Common myeloid progenitor, CD34-positive (primary cell): ENCODE results near the gene RHOBTB1.

Experiments
- CTCF ChIA-PET: fragments of 350-600 bp; sonication (Branson Sonifier 250); formaldehyde crosslinking; loops from one replicate; lab custom pipeline; 2021; ENCODE audit warnings: antibody characterized with exemption; lab: Charles Lee
- POLR2A ChIA-PET: fragments of 350-600 bp; sonication (Branson Sonifier 250); formaldehyde crosslinking; loops from one replicate; lab custom pipeline; 2021; ENCODE audit warnings: antibody characterized with exemption; lab: Charles Lee
- DNase-seq, 3 donors: peaks; one replicate each; pipeline versions ENCODE4 v3.0.0 to v3.0.0-alpha.2; 2013
- H3K27ac ChIP-seq, 2 experiments: 1 replicate in 1 of 2; 2 replicates in 1 of 2; pipeline ENCODE4 v1.7.0; 2013; ENCODE audit warnings: inconsistent platforms in 2 of 2, low read length in 2 of 2, mild to moderate bottlenecking in 2 of 2, low read depth in 1 of 2, moderate library complexity in 1 of 2; ENCODE audit not compliant: severe bottlenecking in 2 of 2, insufficient read depth in 1 of 2, poor library complexity in 1 of 2
- H3K27me3 ChIP-seq, 5 experiments: replicated peaks in 2 of 5; 1 replicate in 3 of 5; 2 replicates in 2 of 5; pipeline versions ENCODE4 v1.6.1 to v1.7.0; 2013; ENCODE audit warnings: low read length in 4 of 5, mild to moderate bottlenecking in 2 of 5, moderate library complexity in 2 of 5, inconsistent platforms in 1 of 5; ENCODE audit not compliant: insufficient read depth in 5 of 5, control insufficient read depth in 4 of 5
- H3K36me3 ChIP-seq, 4 experiments: 1 replicate in 2 of 4; 2 replicates in 2 of 4; pipeline versions ENCODE4 v1.6.1 to v1.7.0; 2013; ENCODE audit warnings: low read length in 3 of 4, control low read depth in 1 of 4, mild to moderate bottlenecking in 1 of 4; ENCODE audit not compliant: control insufficient read depth in 4 of 4, insufficient read depth in 4 of 4
- H3K4me1 ChIP-seq, 4 experiments: 1 replicate in 3 of 4; 2 replicates in 1 of 4; pipeline versions ENCODE4 v1.6.1 to v1.7.1; 2013; ENCODE audit warnings: low read length in 3 of 4, mild to moderate bottlenecking in 3 of 4, control low read depth in 1 of 4, inconsistent platforms in 1 of 4, moderate library complexity in 1 of 4; ENCODE audit not compliant: control insufficient read depth in 4 of 4, insufficient read depth in 4 of 4; ENCODE audit errors: control extremely low read depth in 1 of 4
- H3K4me3 ChIP-seq, 7 experiments: 1 replicate in 4 of 7; 2 replicates in 3 of 7; pipeline versions ENCODE4 v1.5.1 to v1.7.0; 2013; ENCODE audit warnings: mild to moderate bottlenecking in 7 of 7, low read length in 6 of 7, moderate library complexity in 6 of 7, inconsistent platforms in 2 of 7, low read depth in 2 of 7, control low read depth in 1 of 7; ENCODE audit not compliant: insufficient read depth in 4 of 7, control insufficient read depth in 1 of 7; ENCODE audit errors: extremely low read depth in 1 of 7
- H3K9me3 ChIP-seq, 5 experiments: 1 replicate in 4 of 5; 2 replicates in 1 of 5; pipeline versions ENCODE4 v1.6.1 to v1.7.1; 2013; ENCODE audit warnings: low read length in 4 of 5, mild to moderate bottlenecking in 2 of 5, inconsistent platforms in 1 of 5, low read depth in 1 of 5, moderate library complexity in 1 of 5; ENCODE audit not compliant: control insufficient read depth in 4 of 5, insufficient read depth in 2 of 5; ENCODE audit errors: control extremely low read depth in 1 of 5
- WGBS: methylation state at CpG from one replicate; pipeline ENCODE4 v1.1.5; 2013; ENCODE audit not compliant: insufficient coverage; 5-methylcytosine and 5-hydroxymethylcytosine counted together

RHOBTB1 gene

DNA sequence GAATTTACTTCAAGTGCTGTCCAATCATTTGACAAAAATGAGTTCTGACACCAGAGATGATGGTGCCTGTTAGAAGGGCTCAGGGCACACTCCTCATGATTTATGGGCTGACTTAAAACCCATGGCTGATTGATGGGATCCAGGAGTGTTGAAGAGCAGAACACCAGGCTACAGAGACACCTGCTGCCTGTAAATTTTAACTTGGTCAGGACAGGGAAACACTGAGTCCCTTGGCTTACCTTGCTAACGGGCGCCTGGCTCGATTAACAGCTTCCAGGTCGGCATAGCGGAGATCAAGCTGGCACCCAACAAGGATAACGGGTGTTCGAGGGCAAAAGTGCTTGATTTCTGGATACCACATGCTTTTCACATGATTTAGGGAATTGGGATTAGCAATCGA, 51.4 kb downstream of the RHOBTB1 start:
- POLR2A ChIA-PET = no interaction called here
- Histone ChIP-seq H3K36me3 (peaks cover 0 to 23% (median 4%) of the 10 kb centered on the region in 4 experiments), H3K9me3 (no peaks in the 10 kb centered on the region), H3K27ac (no peak overlapping the region), H3K4me1 (no peaks in the 10 kb centered on the region), H3K4me3 (no peak overlapping the region), H3K27me3 (no peaks in the 10 kb centered on the region)
- 97% methylated on average over 8 of the region's 8 CpGs for WGBS
- DNase-seq = no peak
- CTCF ChIA-PET = no interaction called here

DNA sequence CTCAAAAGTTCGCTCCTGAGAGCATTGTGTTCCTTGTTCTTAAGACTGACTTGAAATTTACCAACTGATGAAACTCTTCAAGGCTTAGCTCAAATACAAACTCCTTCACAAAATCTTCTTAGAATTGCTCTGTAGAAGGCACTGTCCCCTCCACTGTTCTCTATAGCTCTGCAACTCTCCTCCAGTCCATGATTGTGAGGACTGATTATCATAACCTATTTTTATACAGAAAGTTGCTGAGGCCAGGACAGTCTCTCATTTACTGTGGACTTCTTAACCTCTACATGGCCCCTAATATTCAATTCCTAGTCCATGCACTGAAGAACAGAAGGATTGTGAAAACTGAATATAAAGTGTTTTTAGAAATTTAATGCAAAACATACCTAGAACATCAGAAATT, 53.2 kb downstream of the RHOBTB1 start:
- WGBS = 86% methylated on average over 1 of the region's 1 CpG
- ChIA-PET POLR2A (no interaction called here), CTCF (no interaction called here)
- Histone ChIP-seq H3K27ac (no peak overlapping the region), H3K4me3 (no peak overlapping the region), H3K36me3 (peaks cover 0 to 28% (median 5%) of the 10 kb centered on the region in 4 experiments), H3K27me3 (no peaks in the 10 kb centered on the region), H3K4me1 (no peaks in the 10 kb centered on the region), H3K9me3 (no peaks in the 10 kb centered on the region)
- DNase-seq = no peak

DNA sequence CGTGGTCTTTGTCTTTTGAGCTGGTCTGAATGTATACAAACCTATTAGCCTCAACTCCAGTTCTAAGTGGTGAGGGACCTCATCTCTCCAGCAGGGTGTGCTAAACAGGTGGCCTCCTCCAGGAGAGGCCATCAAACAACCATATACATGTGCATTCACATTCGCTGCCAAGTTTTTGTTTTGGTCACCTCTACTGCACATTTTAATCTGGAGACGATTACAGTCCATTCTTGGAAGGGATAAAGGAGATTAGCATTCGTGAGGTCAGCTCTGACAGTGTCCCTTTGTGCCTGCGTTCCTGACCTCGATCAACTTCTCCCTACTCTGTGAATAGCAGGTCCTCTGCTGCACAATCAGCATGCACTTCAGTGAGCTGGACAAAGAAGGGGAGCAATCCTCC, 60.8 kb downstream of the RHOBTB1 start:
- peaks cover 0 to 27% (median 9%) of the 10 kb centered on the region in 4 experiments for H3K36me3 ChIP-seq
- no peaks in the 10 kb centered on the region for H3K27me3 ChIP-seq
- WGBS = 97% methylated on average over 5 of the region's 6 CpGs
- no peaks in the 10 kb centered on the region for H3K4me1 ChIP-seq
- no peaks in the 10 kb centered on the region for H3K9me3 ChIP-seq
- no peak overlapping the region for H3K4me3 ChIP-seq
- H3K27ac ChIP-seq = no peak overlapping the region
- ChIA-PET POLR2A (no interaction called here), CTCF (interaction anchor here (0.6 to 2.2 kb wide), 16 partner anchors 11 to 99 kb away, joined by 3 to 11 read pairs (median 5); no protein-coding TSS in a partner anchor)
- peak; percentile 36 to 68 (median 66) for DNase-seq

DNA sequence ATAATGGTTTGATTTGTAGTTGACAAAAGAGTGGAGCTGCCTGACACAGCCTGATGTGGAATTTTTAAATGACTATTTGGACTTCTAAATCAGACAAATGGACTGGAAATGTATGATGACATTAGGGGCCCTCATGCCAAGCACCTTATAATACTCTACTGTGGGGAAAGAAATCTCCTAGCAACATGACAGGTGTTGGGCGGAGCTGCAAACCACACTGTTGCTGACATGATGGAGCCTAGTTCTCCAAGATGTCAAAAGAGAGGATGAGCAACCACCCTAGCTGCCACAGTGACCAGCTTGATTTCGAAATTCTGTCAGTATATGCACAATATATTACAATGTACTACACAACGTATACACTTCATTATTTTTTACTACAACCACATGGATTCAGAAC, 65.8 kb downstream of the RHOBTB1 start:
- POLR2A ChIA-PET = interaction anchor here (0.6 kb wide), 1 partner anchor 15 kb away, joined by 5 read pairs; no protein-coding TSS in a partner anchor
- 96% methylated on average over 3 of the region's 3 CpGs for WGBS
- no peak overlapping the region for H3K4me3 ChIP-seq

DNA sequence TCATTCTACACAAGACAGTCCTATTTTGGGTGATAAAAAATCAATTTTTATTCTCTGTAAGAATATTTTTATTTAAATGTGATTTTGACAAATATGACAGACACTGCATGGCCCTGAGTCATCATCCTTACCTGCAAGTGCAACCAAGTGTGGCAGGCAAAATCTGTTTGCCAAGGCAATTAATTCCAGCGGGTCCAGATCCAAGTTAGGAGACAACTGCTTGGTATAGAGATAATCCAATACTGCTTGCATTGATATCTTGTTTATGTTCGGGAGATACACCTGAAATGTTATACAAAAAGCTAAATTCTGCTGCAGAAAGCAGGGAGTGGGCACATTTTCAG, 66.2 kb downstream of the RHOBTB1 start:
- no peak overlapping the region for H3K27ac ChIP-seq
- H3K27me3 ChIP-seq = no peaks in the 10 kb centered on the region
- WGBS = 93% methylated on average over 2 of the region's 2 CpGs
- ChIA-PET CTCF (no interaction called here), POLR2A (no interaction called here)
- H3K4me1 ChIP-seq = no peaks in the 10 kb centered on the region
- no peaks in the 10 kb centered on the region for H3K9me3 ChIP-seq
- no peak overlapping the region for H3K4me3 ChIP-seq
- DNase-seq = no peak
- peaks cover 0 to 12% (median 6%) of the 10 kb centered on the region in 4 experiments for H3K36me3 ChIP-seq

More for the DNA sequence above, 65.8 kb downstream of the RHOBTB1 start:
- H3K36me3 ChIP-seq = peaks cover 0 to 12% (median 6%) of the 10 kb centered on the region in 4 experiments
- DNase-seq = peak in 1 of 3 donors; percentile 1
- H3K9me3 ChIP-seq = no peaks in the 10 kb centered on the region
- no peaks in the 10 kb centered on the region for H3K4me1 ChIP-seq
- no peaks in the 10 kb centered on the region for H3K27me3 ChIP-seq
- CTCF ChIA-PET = interaction anchor here (1.7 kb wide), 1 partner anchor 86 kb away, joined by 5 read pairs; no protein-coding TSS in a partner anchor
- no peak overlapping the region for H3K27ac ChIP-seq

DNA sequence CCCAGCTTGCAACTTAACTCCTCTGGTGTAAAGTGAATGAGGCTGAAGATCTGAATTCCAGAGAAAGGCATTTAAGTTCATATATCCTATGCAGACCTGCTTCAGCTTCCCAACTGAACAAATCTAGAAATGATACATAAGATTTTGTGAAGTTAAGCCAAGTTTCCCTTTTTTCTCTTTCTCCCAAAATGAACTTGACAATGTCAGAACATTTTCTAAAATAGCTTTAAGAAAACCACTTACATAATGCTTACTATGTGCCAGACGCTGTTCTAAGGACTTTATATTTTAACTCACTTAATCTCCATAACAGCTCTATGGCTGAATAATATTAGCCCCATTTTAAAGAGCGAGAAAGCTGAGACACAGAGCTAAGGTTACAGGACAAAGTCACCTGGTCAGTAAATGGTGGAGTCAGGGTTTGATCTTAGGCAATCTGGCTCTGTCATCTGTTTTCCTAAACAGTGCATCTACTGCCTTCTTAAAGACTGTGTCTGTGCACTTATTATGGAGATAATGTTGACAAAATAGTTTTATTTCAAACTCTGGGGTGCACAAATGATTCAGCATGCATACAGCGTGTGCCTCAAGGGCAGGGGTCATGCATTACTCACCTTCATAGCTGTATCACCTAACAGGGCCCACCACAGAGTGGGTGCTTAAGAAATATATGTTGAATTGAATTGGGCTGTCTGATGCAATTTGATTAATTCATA, 66.8 kb downstream of the RHOBTB1 start:
- Histone ChIP-seq H3K27me3 (no peaks in the 10 kb centered on the region), H3K27ac (no peak overlapping the region), H3K4me3 (no peak overlapping the region), H3K36me3 (peaks cover 0 to 12% (median 6%) of the 10 kb centered on the region in 4 experiments), H3K9me3 (no peaks in the 10 kb centered on the region), H3K4me1 (no peaks in the 10 kb centered on the region)
- POLR2A ChIA-PET = no interaction called here
- 86% methylated on average over 1 of the region's 3 CpGs for WGBS
- DNase-seq = no peak
- CTCF ChIA-PET = interaction anchor here (1.1 kb wide), 1 partner anchor 91 kb away, joined by 3 read pairs; no protein-coding TSS in a partner anchor

DNA sequence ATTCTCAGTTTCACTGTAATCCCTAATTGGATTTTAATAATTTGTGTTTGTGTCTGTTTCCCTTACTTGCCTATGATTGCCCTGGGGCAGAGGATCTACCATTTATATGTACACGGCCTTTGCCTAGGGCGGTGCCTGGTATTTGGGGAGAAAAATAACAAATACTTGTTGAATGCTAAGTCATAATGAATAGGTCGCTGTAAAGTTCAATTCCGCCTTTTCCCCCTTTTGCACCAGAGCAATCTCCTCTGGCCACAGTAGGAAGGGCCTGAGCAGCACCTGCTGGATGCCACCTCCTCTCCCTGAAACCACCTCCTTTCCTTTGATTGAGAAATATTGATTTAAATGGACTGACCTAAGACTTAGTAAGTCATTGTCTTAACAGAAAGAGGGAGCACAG, 70.2 kb downstream of the RHOBTB1 start:
- no peaks in the 10 kb centered on the region for H3K4me1 ChIP-seq
- 100% methylated on average over 3 of the region's 4 CpGs for whole genome bisulfite sequencing
- H3K27ac ChIP-seq = no peak overlapping the region
- DNase-seq = no peak
- no peak overlapping the region for H3K4me3 ChIP-seq
- POLR2A ChIA-PET = no interaction called here
- H3K36me3 ChIP-seq = peaks cover 0 to 17% (median 5%) of the 10 kb centered on the region in 4 experiments
- no peaks in the 10 kb centered on the region for H3K27me3 ChIP-seq
- CTCF ChIA-PET = interaction anchor here (3.0 kb wide), 1 partner anchor 9 kb away, joined by 11 read pairs; no protein-coding TSS in a partner anchor
- no peaks in the 10 kb centered on the region for H3K9me3 ChIP-seq
